Measurements from ENCODE around the gene CCDC87. TPM values are rescaled to one million over a fixed set of nuclear protein-coding genes. Genes with fewer than 3 reads are reported as not detected.
A peak's percentile ranks its signal among the peaks of the same experiment; 100 is the strongest.

CCDC87 gene
- total RNA-seq, 1 donor from 2014 or later, result 0.22 TPM

DNA sequence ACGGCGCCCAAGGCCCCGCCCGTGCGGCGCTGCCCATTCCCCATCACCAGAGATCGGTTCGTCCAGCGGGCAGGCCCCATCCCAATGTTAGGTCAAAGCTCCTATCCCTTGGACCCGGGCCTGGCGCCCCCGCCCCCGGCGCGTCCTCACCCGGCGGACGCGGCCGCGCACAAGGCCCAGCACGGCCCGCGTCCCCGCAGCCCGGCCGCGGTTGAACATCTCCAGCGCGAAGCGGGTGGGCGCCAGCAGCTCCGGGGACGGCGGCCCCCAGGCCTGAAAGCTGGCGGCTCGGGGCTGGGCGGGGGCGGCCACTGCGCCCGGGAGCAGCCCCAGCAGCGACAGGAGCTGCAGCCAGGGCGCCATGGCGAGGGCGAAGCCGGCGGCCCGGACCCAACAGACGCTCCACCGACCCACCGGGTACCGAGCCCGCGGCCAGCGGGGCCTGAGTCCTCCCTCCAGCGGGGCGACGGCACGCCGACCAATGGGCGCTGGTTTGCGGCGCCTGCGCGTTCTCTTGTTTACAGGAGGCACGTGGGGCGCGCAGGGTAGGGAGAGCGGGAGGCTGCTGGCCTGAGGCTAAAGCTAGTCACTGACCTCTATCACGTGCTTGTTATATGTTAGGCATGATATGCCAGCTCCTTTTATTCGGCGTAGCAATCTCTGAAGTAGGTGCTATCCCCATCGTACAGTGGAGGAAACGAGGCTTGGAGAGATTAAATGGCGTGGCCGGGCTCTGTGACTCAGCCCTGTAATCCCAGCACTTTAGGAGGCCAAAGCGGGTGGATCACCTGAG is 24.5 kb downstream of the CCDC87 start, which contains the start of gene CTSF:
TSS of gene CTSF (minus strand) at position 483 of the 793 bp plus-strand sequence. CDS start at position 363, 120 bp downstream.
- Histone ChIP-seq H3K4me2 (no peak within 1 kb of the TSS), H3K36me3 (no peaks in the 10 kb centered on the region), H3K79me2 (ENCODE audit: low read depth) (no peaks in the 10 kb centered on the region), H2AFZ (replicated peaks) (no peak within 1 kb of the TSS), H3K4me3 (no peak within 1 kb of the TSS), H3K4me1 (peaks cover 16% of the 10 kb centered on the region), H3K27ac (no peak within 1 kb of the TSS), H4K20me1 (ENCODE audit: low read depth) (no peaks in the 10 kb centered on the region), H3K27me3 (no peaks in the 10 kb centered on the region), H3K9me3 (ENCODE audit: low read depth) (no peaks in the 10 kb centered on the region), H3K9ac (no peak within 1 kb of the TSS), H3F3A (ENCODE audit: low read depth) (peaks cover 14% of the 10 kb centered on the region)
- TF ChIP-seq EZH2 (IDR thresholded peaks at IDR 0.05) (no peak), EZH2phosphoT487 (IDR thresholded peaks at IDR 0.05) (no peak)
- TF ChIP-seq, protein P1, sequence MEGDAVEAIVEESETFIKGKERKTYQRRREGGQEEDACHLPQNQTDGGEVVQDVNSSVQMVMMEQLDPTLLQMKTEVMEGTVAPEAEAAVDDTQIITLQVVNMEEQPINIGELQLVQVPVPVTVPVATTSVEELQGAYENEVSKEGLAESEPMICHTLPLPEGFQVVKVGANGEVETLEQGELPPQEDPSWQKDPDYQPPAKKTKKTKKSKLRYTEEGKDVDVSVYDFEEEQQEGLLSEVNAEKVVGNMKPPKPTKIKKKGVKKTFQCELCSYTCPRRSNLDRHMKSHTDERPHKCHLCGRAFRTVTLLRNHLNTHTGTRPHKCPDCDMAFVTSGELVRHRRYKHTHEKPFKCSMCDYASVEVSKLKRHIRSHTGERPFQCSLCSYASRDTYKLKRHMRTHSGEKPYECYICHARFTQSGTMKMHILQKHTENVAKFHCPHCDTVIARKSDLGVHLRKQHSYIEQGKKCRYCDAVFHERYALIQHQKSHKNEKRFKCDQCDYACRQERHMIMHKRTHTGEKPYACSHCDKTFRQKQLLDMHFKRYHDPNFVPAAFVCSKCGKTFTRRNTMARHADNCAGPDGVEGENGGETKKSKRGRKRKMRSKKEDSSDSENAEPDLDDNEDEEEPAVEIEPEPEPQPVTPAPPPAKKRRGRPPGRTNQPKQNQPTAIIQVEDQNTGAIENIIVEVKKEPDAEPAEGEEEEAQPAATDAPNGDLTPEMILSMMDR (IDR thresholded peaks at IDR 0.05), result no peak
- H3K4me1 Mint-ChIP-seq, result peaks cover 13% of the 10 kb centered on the region
- H3K27ac Mint-ChIP-seq, result no peak within 1 kb of the TSS
- H3K9me3 Mint-ChIP-seq, result no peaks in the 10 kb centered on the region
- no peaks in the 10 kb centered on the region for H3K36me3 Mint-ChIP-seq
- no peak for DNase-seq (ENCODE audit: low spot score)
- H3K27me3 Mint-ChIP-seq (ENCODE audit: insufficient read depth, low read depth), result peaks cover 2% of the 10 kb centered on the region
- no peak within 1 kb of the TSS for H3K4me3 Mint-ChIP-seq

DNA sequence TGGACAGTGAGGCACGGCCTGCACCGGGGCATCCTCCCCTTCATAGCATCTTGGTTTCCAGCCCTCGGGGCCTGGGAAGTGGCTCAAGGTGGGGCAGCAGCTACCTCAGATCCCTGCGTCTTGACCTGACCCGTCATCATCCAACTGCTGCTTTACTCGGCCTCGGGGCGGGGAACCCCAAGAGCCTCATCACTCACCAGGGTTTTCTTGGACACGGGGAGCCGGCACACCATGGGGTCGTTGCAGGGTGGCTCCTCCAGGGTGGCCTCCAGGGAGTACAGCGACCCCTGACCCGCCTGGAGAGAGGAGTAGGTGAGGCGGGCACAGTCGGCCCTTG is 25.1 kb downstream of the CCDC87 start:
- no peak overlapping the region for H3K9ac ChIP-seq
- TF ChIP-seq EZH2phosphoT487 (IDR thresholded peaks at IDR 0.05) (no peak), EZH2 (IDR thresholded peaks at IDR 0.05) (no peak)
- TF ChIP-seq, protein P1 (IDR thresholded peaks at IDR 0.05), result no peak
- Mint-ChIP-seq H3K27ac (no peak overlapping the region), H3K27me3 (ENCODE audit: insufficient read depth, low read depth) (peaks cover 2% of the 10 kb centered on the region), H3K9me3 (no peaks in the 10 kb centered on the region), H3K36me3 (no peaks in the 10 kb centered on the region), H3K4me1 (peaks cover 13% of the 10 kb centered on the region), H3K4me3 (no peak overlapping the region)
- no peaks in the 10 kb centered on the region for H4K20me1 ChIP-seq (ENCODE audit: low read depth)
- no peak overlapping the region for H3K27ac ChIP-seq
- no peaks in the 10 kb centered on the region for H3K79me2 ChIP-seq (ENCODE audit: low read depth)
- no peaks in the 10 kb centered on the region for H3K36me3 ChIP-seq
- H3K27me3 ChIP-seq, result no peaks in the 10 kb centered on the region
- H3K9me3 ChIP-seq (ENCODE audit: low read depth), result no peaks in the 10 kb centered on the region
- no peak overlapping the region for H3K4me3 ChIP-seq
- H2AFZ ChIP-seq (replicated peaks), result no peak overlapping the region
- no peak for DNase-seq (ENCODE audit: low spot score)
- peaks cover 14% of the 10 kb centered on the region for H3F3A ChIP-seq (ENCODE audit: low read depth)
- no peak overlapping the region for H3K4me2 ChIP-seq
- H3K4me1 ChIP-seq, result peaks cover 16% of the 10 kb centered on the region

DNA sequence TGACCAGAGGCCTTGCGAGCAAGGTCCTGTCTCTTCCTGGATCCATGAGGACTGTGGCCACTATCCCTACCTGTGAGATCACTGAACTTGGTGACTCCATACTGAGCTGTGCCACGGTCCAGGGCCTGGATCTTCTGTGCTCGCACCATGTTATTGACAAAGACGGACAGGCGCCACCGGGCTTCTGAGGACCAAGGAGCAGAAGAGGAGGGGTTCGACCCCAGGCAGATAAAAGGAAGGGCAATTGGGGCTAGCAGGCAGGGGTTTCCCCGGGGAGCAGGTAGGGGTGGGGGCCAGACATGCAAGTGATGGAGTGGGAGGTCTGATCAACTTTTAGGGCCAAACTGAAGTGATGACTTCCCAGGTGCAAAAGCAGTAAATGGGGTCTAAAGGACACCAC is 26.6 kb downstream of the CCDC87 start:
- Histone ChIP-seq H4K20me1 (ENCODE audit: low read depth) (no peaks in the 10 kb centered on the region), H3K27me3 (no peaks in the 10 kb centered on the region), H3K4me3 (no peak overlapping the region), H3F3A (ENCODE audit: low read depth) (peaks cover 13% of the 10 kb centered on the region), H3K36me3 (no peaks in the 10 kb centered on the region), H3K4me2 (no peak overlapping the region), H3K4me1 (peaks cover 16% of the 10 kb centered on the region), H3K9me3 (ENCODE audit: low read depth) (no peaks in the 10 kb centered on the region), H3K9ac (no peak overlapping the region), H2AFZ (replicated peaks) (no peak overlapping the region), H3K79me2 (ENCODE audit: low read depth) (no peaks in the 10 kb centered on the region), H3K27ac (no peak overlapping the region)
- peak overlapping the region; percentile 60 for H3K27ac Mint-ChIP-seq
- DNase-seq (ENCODE audit: low spot score), result no peak
- H3K4me1 Mint-ChIP-seq, result peaks cover 13% of the 10 kb centered on the region
- H3K36me3 Mint-ChIP-seq, result no peaks in the 10 kb centered on the region
- TF ChIP-seq, protein P1 (IDR thresholded peaks at IDR 0.05), result no peak
- no peak for TF ChIP-seq EZH2phosphoT487 (IDR thresholded peaks at IDR 0.05)
- no peak for TF ChIP-seq EZH2 (IDR thresholded peaks at IDR 0.05)
- no peak overlapping the region for H3K4me3 Mint-ChIP-seq
- no peaks in the 10 kb centered on the region for H3K27me3 Mint-ChIP-seq (ENCODE audit: insufficient read depth, low read depth)
- H3K9me3 Mint-ChIP-seq, result no peaks in the 10 kb centered on the region
